H1 (cell line): ENCODE data around the gene PDE1A. TPM values are rescaled to one million over a fixed set of nuclear protein-coding genes. Genes with fewer than 3 reads are reported as not detected.

Experiments used
- CTCF ChIA-PET: fragments of 300-600 bp; sonication (Branson Sonifier 250); formaldehyde crosslinking; loops from one replicate; lab custom pipeline; 2021; ENCODE audit not compliant: partially characterized antibody; lab: Charles Lee
- POLR2A ChIA-PET: fragments of 300-600 bp; sonication (Branson Sonifier 250); formaldehyde crosslinking; loops from one replicate; lab custom pipeline; 2021; ENCODE audit warnings: inconsistent platforms; ENCODE audit not compliant: partially characterized antibody; lab: Charles Lee
- DNase-seq, 2 experiments: peaks; one replicate each; pipeline versions ENCODE4 v3.0.0 to v3.0.0-alpha.2; 2010 to 2022; ENCODE audit warnings: low spot score in 2 of 2, low read depth in 1 of 2, mixed read lengths in 1 of 2
- FAIRE-seq: peaks from 2 replicates; lab custom pipeline; 2011; peaks lifted over from hg19 to GRCh38; lab: Jason Lieb, UNC
- H2AFZ ChIP-seq: 2 replicates; pipeline ENCODE4 v1.8.1; 2012; ENCODE audit warnings: low read length, inconsistent platforms
- H2AK5ac ChIP-seq: 2 replicates; pipeline ENCODE4 v1.6.1; 2013; ENCODE audit warnings: low read depth, low read length
- H2BK120ac ChIP-seq: replicated peaks from 2 replicates; pipeline ENCODE3; 2013; ENCODE audit warnings: low read depth, low read length, inconsistent platforms
- H2BK12ac ChIP-seq: 2 replicates; pipeline ENCODE4 v1.6.1; 2013; ENCODE audit warnings: low read depth, low read length
- H2BK15ac ChIP-seq: 2 replicates; pipeline ENCODE4 v1.6.1; 2013; ENCODE audit warnings: low read length
- H2BK20ac ChIP-seq: 2 replicates; pipeline ENCODE4 v1.6.1; 2013; ENCODE audit warnings: low read length
- H2BK5ac ChIP-seq: 2 replicates; pipeline ENCODE4 v1.6.1; 2013; ENCODE audit warnings: low read depth, low read length
- H3K14ac ChIP-seq: 2 replicates; pipeline ENCODE4 v1.6.1; 2013; ENCODE audit warnings: inconsistent platforms; ENCODE audit not compliant: insufficient read length
- H3K18ac ChIP-seq: 2 replicates; pipeline ENCODE4 v1.6.1; 2013; ENCODE audit warnings: low read length; ENCODE audit errors: extremely low read depth
- H3K23ac ChIP-seq: 2 replicates; pipeline ENCODE4 v1.6.1; 2013; ENCODE audit warnings: inconsistent platforms; ENCODE audit not compliant: insufficient read length
- H3K23me2 ChIP-seq: 2 replicates; pipeline ENCODE4 v1.6.1; 2013; ENCODE audit warnings: low read depth, low read length
- H3K27ac ChIP-seq: 2 replicates; pipeline ENCODE4 v1.6.1; 2011; ENCODE audit warnings: low read depth, low read length, inconsistent platforms
- H3K27me3 ChIP-seq, 4 experiments: replicated peaks in 1 of 4; 1 replicate in 1 of 4; 2 replicates in 3 of 4; pipeline versions ENCODE4 v1.6.1 to v1.8.1; 2011 to 2013; ENCODE audit warnings: low read length in 3 of 4, mild to moderate bottlenecking in 3 of 4, inconsistent platforms in 2 of 4, mixed read lengths in 2 of 4, moderate library complexity in 1 of 4; ENCODE audit not compliant: control insufficient read depth in 3 of 4, insufficient read depth in 3 of 4; ENCODE audit errors: extremely low read depth in 1 of 4
- H3K36me3 ChIP-seq, 4 experiments: 2 replicates each; pipeline versions ENCODE4 v1.6.1 to v1.8.1; 2011 to 2013; ENCODE audit warnings: mild to moderate bottlenecking in 4 of 4, low read length in 3 of 4, moderate library complexity in 2 of 4, control low read depth in 1 of 4, inconsistent platforms in 1 of 4; ENCODE audit not compliant: insufficient read depth in 4 of 4, control insufficient read depth in 2 of 4
- H3K4ac ChIP-seq: replicated peaks from 2 replicates; pipeline ENCODE3; 2013; ENCODE audit warnings: low read length, low read depth, mixed read lengths, inconsistent platforms; ENCODE audit not compliant: insufficient read length
- H3K4me1 ChIP-seq, 4 experiments: replicated peaks in 1 of 4; 1 replicate in 1 of 4; 2 replicates in 3 of 4; pipeline versions ENCODE4 v1.6.1 to v1.8.1; 2011 to 2013; ENCODE audit warnings: low read length in 3 of 4, inconsistent platforms in 2 of 4, mixed read lengths in 1 of 4; ENCODE audit not compliant: insufficient read depth in 4 of 4, control insufficient read depth in 3 of 4
- H3K4me2 ChIP-seq, 2 experiments: 2 replicates each; pipeline versions ENCODE4 v1.6.1 to v1.8.1; 2011 to 2013; ENCODE audit warnings: low read depth in 2 of 2, low read length in 2 of 2, control low read depth in 1 of 2, inconsistent platforms in 1 of 2, mild to moderate bottlenecking in 1 of 2; ENCODE audit not compliant: insufficient read depth in 1 of 2
- H3K4me3 ChIP-seq, 4 experiments: fragments of 200-600, 300-600 bp in 1 of 4; sonication (generic), shearing (Covaris generic), sonication (Bioruptor Twin) in 1 of 4; 2 replicates each; pipeline versions ENCODE4 v1.5.1 to v1.8.1; 2011 to 2016; ENCODE audit warnings: low read length in 4 of 4, low read depth in 3 of 4, control low read depth in 2 of 4, inconsistent platforms in 2 of 4, mild to moderate bottlenecking in 2 of 4, mixed read lengths in 1 of 4, moderate library complexity in 1 of 4; ENCODE audit not compliant: insufficient read depth in 2 of 4; ENCODE audit errors: extremely low read depth in 1 of 4
- H3K56ac ChIP-seq: replicated peaks from 2 replicates; pipeline ENCODE3; 2013; ENCODE audit warnings: low read depth, mild to moderate bottlenecking, mixed read lengths, low read length, inconsistent platforms; ENCODE audit not compliant: insufficient read length
- H3K79me1 ChIP-seq: 2 replicates; pipeline ENCODE4 v1.6.1; 2013; ENCODE audit warnings: low read depth, low read length, control low read depth
- H3K79me2 ChIP-seq, 2 experiments: 2 replicates each; pipeline versions ENCODE4 v1.6.1 to v1.8.1; 2012 to 2013; ENCODE audit warnings: low read length in 2 of 2, mild to moderate bottlenecking in 2 of 2, inconsistent platforms in 1 of 2; ENCODE audit not compliant: insufficient read depth in 2 of 2, control insufficient read depth in 1 of 2
- H3K9ac ChIP-seq, 4 experiments: replicated peaks in 1 of 4; 1 replicate in 1 of 4; 2 replicates in 3 of 4; pipeline versions ENCODE4 v1.6.1 to v1.8.1; 2011 to 2013; ENCODE audit warnings: low read depth in 3 of 4, low read length in 3 of 4, control low read depth in 2 of 4, mild to moderate bottlenecking in 2 of 4, moderate library complexity in 2 of 4, inconsistent platforms in 1 of 4; ENCODE audit errors: extremely low read depth in 1 of 4
- H3K9me3 ChIP-seq, 2 experiments: 2 replicates each; pipeline versions ENCODE4 v1.6.1 to v1.8.1; 2012 to 2013; ENCODE audit warnings: mild to moderate bottlenecking in 2 of 2, moderate library complexity in 2 of 2, control low read depth in 1 of 2, inconsistent platforms in 1 of 2, low read depth in 1 of 2, low read length in 1 of 2, mixed read lengths in 1 of 2; ENCODE audit not compliant: insufficient read depth in 2 of 2
- H4K20me1 ChIP-seq, 2 experiments: replicated peaks in 1 of 2; 2 replicates each; pipeline versions ENCODE3 to v1.8.1; 2011 to 2013; ENCODE audit warnings: inconsistent platforms in 2 of 2, low read length in 2 of 2, mild to moderate bottlenecking in 1 of 2; ENCODE audit not compliant: insufficient read depth in 2 of 2, control insufficient read depth in 1 of 2
- H4K5ac ChIP-seq: 2 replicates; pipeline ENCODE4 v1.6.1; 2013; ENCODE audit warnings: low read length, low read depth, mixed read lengths, inconsistent platforms; ENCODE audit not compliant: insufficient read length
- H4K8ac ChIP-seq: 2 replicates; pipeline ENCODE4 v1.8.0; 2013; ENCODE audit warnings: mild to moderate bottlenecking, moderate library complexity, low read length, inconsistent platforms; ENCODE audit not compliant: insufficient read depth; ENCODE audit errors: extremely low read depth
- H4K91ac ChIP-seq: replicated peaks from 2 replicates; pipeline ENCODE3; 2013; ENCODE audit warnings: low read length, mixed read lengths, inconsistent platforms; ENCODE audit not compliant: insufficient read length
- BACH1 ChIP-seq: IDR thresholded peaks from 2 replicates; pipeline ENCODE4 v1.6.1; 2012; ENCODE audit warnings: low read length, improper control_type of control experiment
- BCL11A ChIP-seq, 2 experiments: IDR thresholded peaks; one replicate each; pipeline ENCODE4 v1.6.1; 2011; ENCODE audit warnings: low read depth in 2 of 2, low read length in 2 of 2, mild to moderate bottlenecking in 2 of 2
- EZH2 ChIP-seq: fragments of 200-600 bp; sonication (generic); IDR thresholded peaks from 2 replicates; pipeline ENCODE4 v1.7.1; 2012; ENCODE audit warnings: low read depth, mild to moderate bottlenecking, moderate library complexity, low read length, inconsistent platforms; ENCODE audit not compliant: severe bottlenecking
- MAFK ChIP-seq: IDR thresholded peaks from 2 replicates; pipeline ENCODE4 v1.6.1; 2012; ENCODE audit warnings: low read depth, mild to moderate bottlenecking, improper control_type of control experiment, low read length
- NANOG ChIP-seq: IDR thresholded peaks from 2 replicates; pipeline ENCODE4 v1.6.1; 2011; ENCODE audit warnings: low read length, low read depth, mild to moderate bottlenecking, inconsistent platforms; ENCODE audit not compliant: insufficient read depth, poor library complexity, severe bottlenecking
- NRF1 ChIP-seq: IDR thresholded peaks from 2 replicates; pipeline ENCODE4 v1.6.1; 2011; ENCODE audit warnings: mild to moderate bottlenecking, low read depth, low read length, improper control_type of control experiment
- SP4 ChIP-seq: IDR thresholded peaks from 2 replicates; pipeline ENCODE4 v1.6.1; 2012; ENCODE audit warnings: low read length, inconsistent platforms
- SUZ12 ChIP-seq: fragments of 200-600 bp; sonication (generic); IDR thresholded peaks from 2 replicates; pipeline ENCODE4 v1.6.1; 2012; ENCODE audit warnings: mild to moderate bottlenecking, inconsistent platforms, low read length, moderate library complexity, mixed read lengths
- WGBS, 2 experiments: shearing (Covaris generic) in 1 of 2; methylation state at CpG; one replicate each; pipeline versions ENCODE4 v1.1.6 to v1.1.7; 2013 to 2015; ENCODE audit warnings: low lambda C conversion rate in 2 of 2, mixed read lengths in 2 of 2, inconsistent platforms in 1 of 2, low coverage in 1 of 2, missing lambda C conversion rate in 1 of 2; ENCODE audit not compliant: insufficient replicate concordance in 2 of 2, insufficient coverage in 1 of 2, insufficient read length in 1 of 2; ENCODE audit errors: extremely low coverage in 1 of 2, missing lambda C conversion rate in 1 of 2; 5-methylcytosine and 5-hydroxymethylcytosine counted together
- polyA plus RNA-seq, 7 experiments: library from polyadenylated mRNA; depleted of rRNA in 3 of 7; stranded (reverse) in 5 of 7; unstranded in 2 of 7; fragments of >200 nt in 5 of 7; fragments of 200-250 nt in 2 of 7; gene quantifications; 1 replicate in 5 of 7; 2 replicates in 1 of 7; 4 replicates in 1 of 7; pipeline versions ENCODE4 v1.2.1 to v1.2.3, GENCODE V29; 2011 to 2013; ENCODE audit warnings: missing spikeins in 2 of 7, mixed read lengths in 2 of 7
- total RNA-seq: library from RNA; stranded (reverse); fragmentation: NEBNext Ultra II Directional; extraction: Animal tissue kit (Norgen Biotek cat#: 25700); gene quantifications from 2 replicates; pipeline ENCODE4 v1.2.1, GENCODE V29; 2021
- TF ChIP-seq, protein P1 (sequence below): IDR thresholded peaks from 2 replicates; pipeline ENCODE4 v1.6.1; 2011; ENCODE audit warnings: low read length, improper control_type of control experiment

PDE1A gene
- total and polyA plus RNA-seq, 2 of the 8 experiments (the other 6 are each of a cell fraction or from before 2014, with no cell fraction given), result 0.34 TPM; not detected in 1

DNA sequence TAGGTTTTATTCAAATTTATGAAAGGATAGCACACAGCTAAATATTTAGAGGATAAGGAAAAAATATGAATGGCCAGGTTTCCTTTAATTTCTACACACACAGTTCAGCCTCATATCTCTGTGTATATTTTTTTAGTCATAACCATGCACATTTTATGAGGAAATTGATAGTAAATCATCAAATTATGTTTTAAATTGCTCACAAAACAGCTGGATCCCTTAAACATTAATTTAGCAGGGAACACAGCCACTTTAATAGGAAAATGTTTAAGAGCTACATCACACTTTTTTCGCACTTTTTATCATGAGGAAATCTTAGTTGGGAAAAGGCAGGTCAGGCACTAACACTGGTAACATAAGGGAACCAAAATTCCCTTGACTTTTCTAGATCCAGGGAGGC is 65.4 kb downstream of the PDE1A start:
- Histone ChIP-seq H3K79me1 (no peaks in the 10 kb centered on the region), H3K23me2 (no peaks in the 10 kb centered on the region), H2BK12ac (no peak overlapping the region), H3K4me1 (no peaks in the 10 kb centered on the region), H4K20me1 (no peaks in the 10 kb centered on the region), H4K91ac (no peak overlapping the region), H4K5ac (no peak overlapping the region), H3K14ac (no peak overlapping the region), H3K18ac (no peak overlapping the region), H2BK15ac (no peak overlapping the region), H3K27me3 (peaks cover 0 to 1% (median 0%) of the 10 kb centered on the region in 4 experiments; a peak in 1 of 7 replicates), H2AK5ac (no peak overlapping the region), H2BK20ac (no peak overlapping the region), H3K9ac (no peak overlapping the region), H3K36me3 (no peaks in the 10 kb centered on the region), H3K23ac (no peak overlapping the region), H4K8ac (no peak overlapping the region), H3K4me3 (no peak overlapping the region), H3K56ac (no peak overlapping the region), H3K9me3 (no peaks in the 10 kb centered on the region), H3K79me2 (no peaks in the 10 kb centered on the region), H3K27ac (no peak overlapping the region), H2BK120ac (no peak overlapping the region), H2AFZ (no peak overlapping the region), H3K4me2 (no peak overlapping the region), H2BK5ac (no peak overlapping the region), H3K4ac (no peak overlapping the region)
- ChIA-PET CTCF (no interaction called here), POLR2A (no interaction called here)
- WGBS, 2 experiments, result 88% methylated on average over 1 of the region's 1 CpG; no CpG with 5 or more reads in 1 of the 2 experiments
- no peak for FAIRE-seq
- DNase-seq, result no peak
- TF ChIP-seq NRF1 (no peak), EZH2 (no peak), SP4 (no peak), MAFK (no peak), SUZ12 (no peak), BACH1 (no peak), BCL11A (IDR thresholded peaks at IDR 0.05; ENCODE audit: low read depth in 2 of 2, low read length in 2 of 2) (no peak), NANOG (no peak)
- TF ChIP-seq, protein P1, sequence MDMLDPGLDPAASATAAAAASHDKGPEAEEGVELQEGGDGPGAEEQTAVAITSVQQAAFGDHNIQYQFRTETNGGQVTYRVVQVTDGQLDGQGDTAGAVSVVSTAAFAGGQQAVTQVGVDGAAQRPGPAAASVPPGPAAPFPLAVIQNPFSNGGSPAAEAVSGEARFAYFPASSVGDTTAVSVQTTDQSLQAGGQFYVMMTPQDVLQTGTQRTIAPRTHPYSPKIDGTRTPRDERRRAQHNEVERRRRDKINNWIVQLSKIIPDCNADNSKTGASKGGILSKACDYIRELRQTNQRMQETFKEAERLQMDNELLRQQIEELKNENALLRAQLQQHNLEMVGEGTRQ, result no peak
